ENCODE results near the gene NOSIP.

- no peak for TF ChIP-seq POLR2A (IDR thresholded peaks at IDR 0.05)
- TF ChIP-seq, protein P1, sequence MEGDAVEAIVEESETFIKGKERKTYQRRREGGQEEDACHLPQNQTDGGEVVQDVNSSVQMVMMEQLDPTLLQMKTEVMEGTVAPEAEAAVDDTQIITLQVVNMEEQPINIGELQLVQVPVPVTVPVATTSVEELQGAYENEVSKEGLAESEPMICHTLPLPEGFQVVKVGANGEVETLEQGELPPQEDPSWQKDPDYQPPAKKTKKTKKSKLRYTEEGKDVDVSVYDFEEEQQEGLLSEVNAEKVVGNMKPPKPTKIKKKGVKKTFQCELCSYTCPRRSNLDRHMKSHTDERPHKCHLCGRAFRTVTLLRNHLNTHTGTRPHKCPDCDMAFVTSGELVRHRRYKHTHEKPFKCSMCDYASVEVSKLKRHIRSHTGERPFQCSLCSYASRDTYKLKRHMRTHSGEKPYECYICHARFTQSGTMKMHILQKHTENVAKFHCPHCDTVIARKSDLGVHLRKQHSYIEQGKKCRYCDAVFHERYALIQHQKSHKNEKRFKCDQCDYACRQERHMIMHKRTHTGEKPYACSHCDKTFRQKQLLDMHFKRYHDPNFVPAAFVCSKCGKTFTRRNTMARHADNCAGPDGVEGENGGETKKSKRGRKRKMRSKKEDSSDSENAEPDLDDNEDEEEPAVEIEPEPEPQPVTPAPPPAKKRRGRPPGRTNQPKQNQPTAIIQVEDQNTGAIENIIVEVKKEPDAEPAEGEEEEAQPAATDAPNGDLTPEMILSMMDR (IDR thresholded peaks at IDR 0.05), result no peak
- TF ChIP-seq EP300 (IDR thresholded peaks at IDR 0.05; ENCODE audit: low read depth), result no peak
These were observed 7.3 kb downstream of the NOSIP start for GRCh38 chr19:49573009-49573408.
